GM19324 (cell line): ENCODE data around the gene CMAS.

Source experiments
- ATAC-seq: cut with Tn5 transposase; IDR thresholded peaks from one replicate; pipeline ENCODE4 v1.9.1; 2021; ENCODE audit warnings: mild to moderate bottlenecking, moderate library complexity; ENCODE audit not compliant: unreplicated experiment, low FRiP score

Gene CMAS

GRCh38 chr12:22103418-22103817, 57.4 kb downstream of the CMAS start:
- ATAC-seq: no peak

DNA sequence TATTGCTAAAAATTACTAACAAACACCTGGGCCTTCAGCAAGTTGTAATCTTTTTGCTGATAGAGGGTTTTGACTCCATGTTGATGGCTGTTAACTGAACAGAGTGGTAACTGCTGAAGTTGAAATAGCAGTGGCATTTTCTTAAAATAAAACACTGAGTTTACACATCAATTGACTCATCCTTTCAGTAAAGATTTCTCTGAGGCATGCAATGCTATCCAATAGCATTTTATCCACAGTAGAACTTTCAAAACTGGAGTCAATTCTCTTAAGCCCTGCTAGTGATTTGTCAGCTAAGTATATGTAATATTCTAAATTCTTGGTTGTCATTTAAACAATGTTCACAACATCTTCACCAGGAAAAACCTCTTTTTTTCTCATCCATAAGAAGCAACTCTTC, 59.5 kb downstream of the CMAS start:
- ATAC-seq: no peak

DNA sequence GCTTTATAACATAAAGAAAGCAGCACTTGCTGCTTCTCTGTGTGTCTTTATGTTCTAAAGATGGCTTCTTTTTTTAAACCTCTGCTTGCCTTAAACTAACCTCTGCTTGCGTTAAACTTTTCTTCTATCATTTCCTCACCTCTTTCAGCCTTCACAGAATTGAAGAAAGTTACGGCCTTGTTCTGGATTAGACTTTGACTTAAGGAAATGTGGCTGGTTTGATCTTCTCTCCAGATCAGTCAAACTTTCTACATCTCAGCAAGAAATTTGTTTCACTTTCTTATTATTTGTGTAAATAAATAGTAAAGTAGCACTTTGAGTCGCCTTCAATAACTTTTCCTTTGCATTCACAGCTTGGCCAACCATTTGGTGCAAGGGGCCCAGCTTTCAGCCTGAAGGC, 64.2 kb downstream of the CMAS start:
- ATAC-seq: no peak
